Stimulated activated CD4-positive, alpha-beta T cell treated with anti-CD3 and anti-CD28 coated beads, Interleukin-1b, Interleukin-23, amount 100 ng/mL, for 1 hour (primary cell): ENCODE data around the gene BDKRB2.

Source experiments
- DNase-seq, 2 donors: peaks; one replicate each; pipeline ENCODE4 v3.0.0-alpha.2; 2020; ENCODE audit warnings: low read depth in 2 of 2

BDKRB2 gene

DNA sequence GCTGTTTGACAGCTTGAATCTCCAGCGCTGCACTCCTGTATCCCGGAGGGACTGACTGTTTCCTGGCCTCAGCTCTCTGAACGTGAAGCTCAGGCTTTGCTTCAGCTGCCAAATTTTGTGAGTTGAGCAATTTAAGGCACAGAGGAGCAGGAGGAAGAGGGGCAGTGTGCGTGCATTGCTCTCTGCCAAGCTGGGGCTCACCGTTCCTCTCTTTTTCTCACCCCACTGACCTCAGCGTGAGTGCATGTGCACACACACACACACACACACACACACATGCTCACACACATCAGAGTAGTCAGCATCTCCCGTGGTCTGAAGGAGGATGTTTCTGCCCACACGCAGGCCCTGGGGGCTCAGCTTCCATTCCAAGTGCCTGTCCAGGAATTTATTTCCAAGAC is 27.8 kb upstream of the BDKRB2 start:
- no peak for DNase-seq

GRCh38 chr14:96177766-96178375 is 26.8 kb upstream of the BDKRB2 start:
- DNase-seq = no peak

GRCh38 chr14:96178461-96179321 is 25.9 kb upstream of the BDKRB2 start:
- no peak for DNase-seq

- DNase-seq = no peak
Observed at GRCh38 chr14:96180043-96180874, 24.4 kb upstream of the BDKRB2 start.

- no peak for DNase-seq
Observed at GRCh38 chr14:96181186-96182056, 23.2 kb upstream of the BDKRB2 start.

DNA sequence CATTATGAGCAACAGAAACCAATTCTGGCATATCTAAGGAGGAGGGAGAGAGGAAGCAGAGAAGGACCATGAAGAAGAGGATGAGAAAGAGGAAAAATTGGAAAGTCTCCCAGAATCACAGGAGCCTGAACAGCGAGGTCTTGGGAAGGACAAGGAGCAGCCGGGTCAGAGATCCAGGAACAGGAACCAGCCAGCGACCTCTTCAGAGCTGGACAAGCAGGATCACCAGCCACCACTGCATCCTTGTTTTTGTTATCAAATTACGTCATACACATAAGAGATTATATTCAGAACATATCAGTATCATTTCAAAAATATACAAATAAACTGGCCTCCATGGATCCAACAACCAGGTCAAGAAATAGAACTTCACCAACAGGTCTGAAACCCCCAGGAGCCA is 22.1 kb upstream of the BDKRB2 start:
- no peak for DNase-seq

DNA sequence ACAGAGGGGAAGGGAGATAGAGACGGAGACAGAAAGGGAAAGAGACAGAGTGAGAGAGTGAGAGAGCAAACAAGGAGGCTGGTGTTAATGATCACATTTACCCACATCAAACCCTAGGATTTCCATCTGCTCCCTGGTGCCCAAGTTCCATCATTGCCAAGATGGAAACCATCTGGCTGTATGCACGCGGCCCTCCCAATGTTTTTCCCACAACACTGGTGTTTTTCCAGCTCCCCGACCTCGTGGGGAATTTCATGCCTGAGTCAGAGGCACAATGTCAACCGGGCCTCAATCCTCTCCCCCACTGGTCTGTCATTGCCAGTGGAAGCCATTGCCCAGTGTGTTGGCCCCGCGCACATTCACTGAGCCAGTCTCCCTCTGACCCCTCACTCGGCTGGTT is 19.9 kb upstream of the BDKRB2 start:
- no peak for DNase-seq

GRCh38 chr14:96187216-96188031 is 17.2 kb upstream of the BDKRB2 start:
- no peak for DNase-seq

DNA sequence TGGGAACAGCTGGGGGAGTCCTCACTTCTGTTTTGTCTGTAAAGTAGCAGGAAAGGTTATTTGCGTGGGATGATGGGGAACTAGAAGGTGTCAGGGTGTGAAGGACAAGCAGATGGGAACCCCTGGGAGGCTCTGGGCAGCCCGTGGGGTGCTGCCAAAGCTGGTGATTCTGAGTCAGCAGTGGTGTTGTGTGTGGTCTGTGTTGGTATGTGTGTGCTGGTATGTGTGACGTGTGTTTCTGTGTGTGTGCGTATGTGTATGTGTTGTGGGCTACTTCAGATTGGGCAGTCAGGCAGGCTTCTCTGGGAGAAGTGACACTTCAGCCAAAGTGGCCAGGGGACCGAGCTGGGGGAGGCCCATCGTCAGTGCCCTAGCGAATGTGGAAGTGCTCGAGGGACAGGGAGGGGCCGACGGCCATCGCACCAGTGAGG is 15.3 kb upstream of the BDKRB2 start:
- no peak for DNase-seq

- no peak for DNase-seq
Observed at GRCh38 chr14:96191353-96191752, 13.3 kb upstream of the BDKRB2 start.

DNA sequence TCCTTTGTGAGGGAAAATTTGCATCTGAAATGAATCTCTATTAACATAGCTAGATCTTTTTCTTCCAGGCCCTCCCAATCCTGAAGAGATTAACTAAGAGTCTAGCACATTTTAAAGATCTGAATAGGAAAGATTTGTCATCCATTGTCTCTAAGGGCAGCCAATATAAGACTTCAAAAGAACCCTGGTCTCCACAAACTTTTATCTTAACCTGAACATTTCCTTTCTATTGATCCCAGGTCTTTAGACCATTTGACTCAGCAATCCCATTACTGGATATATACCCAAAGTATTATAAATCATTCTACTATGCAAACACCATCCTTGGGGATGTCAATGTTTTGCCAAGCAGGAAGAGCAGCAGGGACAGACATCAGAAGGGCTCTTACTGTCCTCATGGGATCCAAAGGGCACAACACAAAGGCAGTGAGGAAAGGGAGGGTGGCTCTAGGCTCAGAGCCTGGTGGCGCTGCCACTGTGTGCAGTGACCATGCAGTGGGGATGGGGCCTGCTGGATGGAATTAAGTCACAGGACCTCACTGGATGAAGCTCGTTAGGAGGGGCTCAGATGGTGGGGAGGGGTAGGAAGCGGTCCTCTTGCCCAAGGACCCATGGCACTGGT is 12.7 kb upstream of the BDKRB2 start:
- no peak for DNase-seq

DNA sequence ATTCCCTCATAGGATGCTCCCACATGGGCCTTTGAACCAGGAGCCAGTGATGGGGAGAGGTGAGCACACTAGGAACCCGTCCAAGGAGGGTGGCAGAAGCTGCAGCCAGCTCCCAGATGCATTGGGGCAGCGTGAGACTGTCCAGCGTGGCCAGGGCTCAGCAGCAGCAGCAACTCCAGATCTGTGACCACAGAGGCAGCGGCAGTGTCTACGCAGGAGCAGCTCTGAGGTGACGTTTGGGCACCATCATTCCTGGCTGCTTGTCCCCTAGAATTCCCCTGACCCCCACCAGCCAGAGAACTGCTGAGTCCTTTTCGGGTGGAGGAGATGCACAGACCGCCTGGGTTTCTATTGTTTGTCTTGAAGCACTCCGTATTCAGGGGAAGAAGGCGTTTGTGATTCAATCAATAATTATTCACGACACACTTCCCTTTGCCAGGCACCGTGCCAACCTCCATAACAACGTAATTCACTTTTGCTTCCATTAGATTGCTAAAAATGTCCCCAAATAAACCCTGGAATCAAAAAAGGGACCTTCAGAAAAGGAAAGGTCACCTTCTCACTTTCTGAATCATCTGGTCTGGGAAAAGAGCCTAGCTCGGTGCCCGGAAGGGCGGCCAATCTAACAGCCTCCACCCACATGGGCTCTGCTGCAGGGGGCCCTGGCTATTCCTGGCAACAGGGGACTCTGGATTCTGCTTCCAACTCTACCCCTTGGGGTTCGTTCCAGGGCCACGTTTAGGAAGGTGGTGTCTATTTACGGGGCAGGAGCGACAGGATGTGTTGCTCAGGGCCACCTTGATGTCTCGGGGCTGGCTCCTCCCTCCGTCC is 11.4 kb upstream of the BDKRB2 start:
- no peak for DNase-seq

DNA sequence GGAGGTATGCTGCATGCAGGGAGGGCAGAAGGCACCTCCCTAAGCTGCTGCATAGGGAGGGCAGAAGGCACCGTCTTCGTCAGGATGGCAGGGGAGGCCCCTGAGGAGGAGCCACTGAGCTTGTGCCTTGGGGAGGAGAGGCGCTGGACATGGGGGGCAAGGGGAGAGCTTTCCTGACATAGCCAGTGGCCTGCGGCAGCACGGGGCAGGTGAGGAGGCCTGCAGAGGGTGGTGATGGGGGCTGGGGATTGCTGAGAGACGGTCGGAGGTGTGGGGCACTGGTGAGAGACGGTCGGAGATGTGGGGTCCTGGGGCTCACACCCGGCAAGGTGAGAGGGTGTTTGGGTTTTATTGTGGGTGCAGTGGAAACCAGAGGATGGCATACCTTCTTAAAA is 10.4 kb upstream of the BDKRB2 start:
- DNase-seq = no peak

DNA sequence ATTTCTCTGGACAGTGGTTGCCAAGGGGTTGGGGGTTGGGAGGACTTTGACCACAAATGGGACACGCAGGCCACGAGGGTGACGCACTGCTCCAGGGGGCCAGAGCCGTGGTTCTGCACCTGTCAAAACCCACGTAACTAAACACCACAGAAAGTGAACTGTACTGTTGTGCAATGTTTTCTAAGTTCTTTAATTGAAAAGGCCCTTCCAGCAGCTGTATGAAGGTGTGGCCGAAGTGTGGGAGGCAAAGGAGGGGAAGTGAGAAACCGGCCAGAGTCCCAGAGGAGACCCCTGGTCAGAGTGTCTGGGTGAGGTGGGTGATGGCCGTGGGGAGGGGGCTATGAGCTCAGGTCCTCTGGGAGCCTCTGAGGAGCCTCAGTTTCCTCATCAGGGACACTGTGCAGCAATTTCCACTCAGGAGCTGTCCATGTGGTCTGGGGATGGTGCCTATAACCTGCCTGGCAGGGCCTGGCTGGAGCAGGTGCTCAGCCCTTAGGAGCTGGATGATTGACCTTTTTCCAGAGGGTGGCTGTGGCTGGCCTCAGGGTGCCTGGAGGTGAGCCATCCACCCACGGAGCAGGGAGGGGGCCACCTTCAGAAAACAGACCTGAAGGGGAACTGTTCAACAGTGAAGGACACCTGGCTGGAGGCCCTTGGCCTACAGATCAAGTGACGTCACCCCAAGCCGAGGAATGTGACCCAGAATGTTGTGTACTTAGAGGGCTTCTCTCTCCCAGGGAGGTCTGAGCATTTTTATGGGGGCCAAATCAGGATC is 9.8 kb upstream of the BDKRB2 start:
- DNase-seq = no peak

DNA sequence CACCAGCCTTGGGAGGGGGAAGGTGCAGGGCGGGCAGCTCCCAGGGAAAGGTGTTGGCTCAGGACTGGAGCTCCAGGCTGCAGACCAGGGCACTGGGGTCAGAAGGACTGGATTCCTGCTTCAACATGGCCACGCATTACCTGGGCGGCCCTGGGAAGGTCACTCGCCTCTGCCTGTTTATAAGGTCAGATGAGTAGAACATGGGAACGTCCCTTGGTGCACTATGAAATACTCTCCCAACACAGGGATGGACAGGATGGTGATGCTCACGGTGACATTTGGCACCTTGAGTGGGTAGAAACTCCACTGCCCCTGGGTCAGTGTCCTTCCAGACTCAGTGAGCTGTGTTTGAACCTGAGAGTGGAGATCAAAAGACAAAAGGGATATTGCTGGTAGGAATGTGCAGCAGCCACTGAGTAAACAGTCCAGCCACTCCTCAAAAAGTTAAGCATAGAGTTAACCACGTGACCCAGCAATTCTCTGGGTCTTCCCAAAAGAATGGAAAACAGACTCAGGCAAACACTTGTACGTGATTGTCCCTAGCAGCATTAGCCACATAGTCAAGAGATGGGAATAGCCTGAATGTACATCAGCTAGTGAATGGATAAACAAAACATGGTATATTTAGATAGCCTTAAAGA is 9.1 kb upstream of the BDKRB2 start:
- DNase-seq = no peak

DNA sequence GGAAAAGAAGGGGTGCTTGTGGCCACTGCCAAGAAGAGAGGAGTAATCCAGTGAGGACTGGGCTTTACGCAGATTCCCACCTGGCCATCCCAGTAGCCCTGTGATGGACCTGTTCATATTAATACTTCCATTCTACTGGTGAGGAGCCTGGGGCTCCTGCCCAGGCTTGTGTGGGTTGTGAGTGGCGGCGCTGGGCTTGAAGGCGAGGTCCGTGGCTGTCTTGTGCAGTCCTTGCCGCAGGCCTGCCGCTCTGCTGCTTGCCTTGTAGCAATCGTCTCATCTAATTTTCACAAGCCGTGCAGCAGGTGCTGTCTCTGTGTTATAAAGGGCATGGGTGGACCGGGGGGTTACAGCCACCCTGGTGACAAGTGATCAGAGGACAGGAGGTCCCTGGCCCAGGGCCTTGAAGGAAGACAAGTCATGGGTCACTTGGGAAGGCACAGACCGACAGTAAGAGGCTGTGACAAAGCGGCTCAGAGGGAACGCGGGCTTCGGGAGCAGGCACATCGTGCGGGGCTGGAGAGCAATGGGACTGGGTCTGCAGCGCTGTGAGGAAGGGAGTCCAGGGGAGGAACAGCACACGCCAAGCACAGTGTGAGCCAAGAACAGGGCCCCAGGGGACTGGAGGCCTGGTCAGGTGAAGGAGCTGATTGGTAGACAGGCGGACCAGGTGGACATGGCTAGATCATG is 7.3 kb upstream of the BDKRB2 start:
- DNase-seq = no peak

GRCh38 chr14:96197969-96198368 is 6.7 kb upstream of the BDKRB2 start:
- DNase-seq = no peak
